HG02798 (cell line): ENCODE data around the gene CEP128.
A peak's percentile ranks its signal among the peaks of the same experiment; 100 is the strongest.
"Not testable (repeated sequence)": the region's sequence is repeated elsewhere in the genome, so short reads cannot be mapped to it uniquely, and the experiment has no call there.

Experiments
- ATAC-seq: cut with Tn5 transposase; IDR thresholded peaks from one replicate; pipeline ENCODE4 v1.9.1; 2021; ENCODE audit warnings: mild to moderate bottlenecking; ENCODE audit not compliant: unreplicated experiment, poor library complexity

The CEP128 gene

DNA sequence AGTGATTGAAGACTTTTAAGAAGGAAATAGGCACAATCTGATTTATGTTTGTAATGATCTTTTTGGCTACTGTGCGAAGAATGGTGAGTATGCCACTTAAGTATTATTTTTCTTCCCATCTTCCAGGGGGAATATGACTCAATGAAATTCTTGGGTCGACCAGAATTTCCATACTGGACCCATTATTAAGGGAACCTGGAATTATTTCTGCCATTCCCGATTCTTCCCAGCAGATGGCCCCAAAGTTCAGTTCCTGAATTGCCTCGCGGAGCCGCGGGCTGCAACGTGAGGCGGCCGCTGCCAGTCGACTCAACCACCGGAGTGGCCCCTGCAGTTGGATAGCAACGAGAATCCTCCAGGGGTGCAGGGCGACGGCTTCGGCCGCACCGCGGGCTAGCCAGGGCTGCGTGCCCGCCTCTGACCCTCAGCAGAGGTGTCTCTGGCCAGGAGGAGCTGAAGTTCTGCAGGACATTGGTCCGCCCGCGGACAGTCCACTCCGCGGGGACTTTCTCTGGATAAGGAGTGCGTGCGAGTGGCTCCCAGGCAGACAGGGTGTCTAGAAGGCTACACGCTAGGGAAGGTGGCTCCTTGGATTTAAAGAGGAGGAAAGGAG, 13.3 kb upstream of the CEP128 start:
- ATAC-seq = peak; percentile 19

DNA sequence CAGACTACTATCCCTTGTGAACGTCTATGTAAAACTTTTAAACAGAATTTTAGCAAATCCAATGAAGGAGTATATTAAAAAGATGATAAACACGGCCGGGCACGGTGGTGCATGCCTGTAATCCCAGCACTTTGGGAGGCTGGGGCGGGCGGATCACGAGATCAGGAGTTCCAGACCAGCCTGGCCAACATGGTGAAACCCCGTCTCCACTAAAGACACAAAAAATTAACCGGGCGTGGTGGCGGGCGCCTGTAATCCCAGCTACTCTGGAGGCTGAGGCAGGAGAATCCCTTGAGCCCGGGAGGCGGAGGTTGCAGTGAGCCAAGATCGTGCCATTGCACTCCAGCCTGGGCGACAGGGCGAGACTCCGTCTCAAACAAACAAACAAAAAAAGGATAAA, 11.7 kb upstream of the CEP128 start:
- ATAC-seq = not testable (repeated sequence)

- ATAC-seq = no peak
These were observed 10.0 kb upstream of the CEP128 start for GRCh38 chr14:80951491-80951890.

DNA sequence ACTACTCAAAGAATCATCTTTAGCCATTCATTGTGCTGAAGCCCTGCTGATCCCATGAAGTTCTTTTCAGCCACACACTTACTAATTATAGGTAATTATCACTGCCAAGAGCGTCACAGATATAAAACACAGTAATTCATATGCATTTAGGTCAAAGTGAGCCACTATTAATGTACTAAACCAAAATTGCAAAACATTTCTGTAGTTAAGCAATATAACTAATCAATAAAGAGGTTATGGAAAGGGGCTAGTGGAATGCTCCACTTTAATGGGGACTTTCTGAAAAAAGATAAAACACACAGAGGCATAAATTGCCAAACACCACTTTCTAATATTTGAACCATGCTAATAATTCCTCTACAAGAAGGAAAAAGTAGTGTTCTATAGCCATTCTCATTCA, 6.8 kb upstream of the CEP128 start:
- ATAC-seq = no peak

DNA sequence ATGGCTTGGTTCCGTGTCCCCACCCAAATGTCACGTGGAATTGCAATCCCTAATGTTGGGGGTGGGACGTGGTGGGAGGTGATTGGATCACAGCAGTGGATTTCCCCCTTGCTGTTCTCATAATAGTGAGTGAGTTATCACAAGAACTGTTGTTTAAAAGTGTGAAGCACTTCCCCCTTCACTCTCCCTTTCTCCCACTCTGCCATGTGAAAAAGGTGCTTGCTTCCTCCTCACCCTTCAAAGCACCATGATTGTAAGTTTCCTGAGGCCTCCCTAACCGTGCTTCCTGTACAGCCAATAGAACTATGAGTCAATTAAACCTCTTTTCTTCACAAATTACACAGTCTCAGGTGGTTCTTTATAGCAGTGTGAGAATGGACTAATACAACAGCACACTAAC, 5.3 kb upstream of the CEP128 start:
- no peak for ATAC-seq

DNA sequence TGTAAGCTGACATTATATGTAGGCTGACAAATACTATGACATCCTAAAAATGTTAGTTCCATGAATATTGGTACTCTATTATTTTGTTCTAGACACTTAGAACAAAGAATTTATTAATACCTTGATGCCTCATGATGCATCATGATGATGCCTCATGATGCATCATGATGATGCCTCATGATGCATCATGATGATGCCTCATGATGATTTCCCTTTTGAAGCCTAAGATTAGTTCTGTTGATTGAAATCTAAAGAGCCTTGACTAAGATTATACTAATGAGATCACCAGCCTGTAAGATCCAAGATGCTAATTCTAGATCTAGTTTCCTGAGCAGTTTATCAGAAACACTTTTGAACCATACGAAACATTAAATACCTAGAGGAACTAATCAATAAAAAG, 4.6 kb upstream of the CEP128 start:
- no peak for ATAC-seq

DNA sequence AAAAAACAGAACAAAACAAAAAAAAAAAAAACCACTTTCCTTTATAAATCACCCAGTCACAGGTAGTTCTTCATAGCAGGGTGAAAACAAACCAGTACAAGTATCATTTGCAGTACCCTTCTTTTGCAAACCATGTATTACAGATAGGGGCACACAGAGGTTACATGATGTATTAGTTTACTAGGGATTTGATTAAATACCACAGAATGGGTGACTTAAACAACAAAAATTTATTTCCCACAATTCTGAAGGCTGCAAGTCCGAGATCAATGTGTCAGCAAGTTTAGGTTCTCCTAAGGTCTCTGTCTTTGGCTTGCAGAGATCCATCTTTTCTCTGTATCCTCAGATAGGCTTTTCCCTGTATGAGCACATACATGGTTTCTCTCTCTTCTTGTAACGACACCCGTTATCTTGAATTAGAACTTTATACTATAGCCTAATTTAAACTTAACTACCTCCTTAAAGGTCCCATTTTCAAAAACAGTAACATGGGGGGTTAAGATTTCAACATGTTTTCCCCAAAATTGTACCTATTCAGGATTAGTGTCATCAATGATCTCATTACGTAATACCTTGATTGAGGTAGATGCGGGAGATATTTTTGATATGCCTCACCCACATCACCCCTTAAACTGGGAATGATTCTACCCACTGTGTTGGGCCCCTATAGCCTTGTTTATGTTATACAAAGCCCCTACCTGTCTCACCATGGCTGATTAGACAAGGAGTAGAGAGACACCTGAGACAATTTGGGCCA, 3.5 kb upstream of the CEP128 start:
- no peak for ATAC-seq

DNA sequence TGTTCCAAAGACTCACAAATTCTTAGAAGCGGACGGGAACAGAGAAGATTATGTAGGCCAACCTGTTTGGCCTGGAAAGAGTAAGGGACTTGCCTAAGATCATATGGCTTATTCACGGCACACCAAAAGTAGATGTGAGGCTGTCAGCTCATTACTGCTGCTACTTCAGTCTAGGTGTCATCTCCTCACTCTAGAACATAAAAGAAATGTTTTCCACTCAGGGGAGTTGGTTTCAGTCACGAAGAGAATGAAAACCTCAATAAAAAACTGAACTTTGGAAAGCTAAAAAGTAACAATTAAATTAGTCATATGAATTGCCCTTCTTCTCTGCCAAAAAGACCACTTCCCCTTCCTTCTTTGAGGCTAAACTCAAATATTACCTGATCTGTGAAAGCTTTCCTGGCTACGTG, 658 bp upstream of the CEP128 start:
- ATAC-seq = peak; percentile 18

GRCh38 chr14:80940146-80940545, 1.4 kb downstream of the CEP128 start:
- no peak for ATAC-seq

- no peak for ATAC-seq
These were observed 7.9 kb downstream of the CEP128 start for GRCh38 chr14:80933686-80934085.

- ATAC-seq = no peak
These were observed 8.3 kb downstream of the CEP128 start for GRCh38 chr14:80933282-80933681.

- peak; percentile 98 for ATAC-seq
These were observed 10.6 kb downstream of the CEP128 start for GRCh38 chr14:80930836-80931389.

GRCh38 chr14:80930095-80930494, 11.4 kb downstream of the CEP128 start:
- peak; percentile 23 for ATAC-seq

DNA sequence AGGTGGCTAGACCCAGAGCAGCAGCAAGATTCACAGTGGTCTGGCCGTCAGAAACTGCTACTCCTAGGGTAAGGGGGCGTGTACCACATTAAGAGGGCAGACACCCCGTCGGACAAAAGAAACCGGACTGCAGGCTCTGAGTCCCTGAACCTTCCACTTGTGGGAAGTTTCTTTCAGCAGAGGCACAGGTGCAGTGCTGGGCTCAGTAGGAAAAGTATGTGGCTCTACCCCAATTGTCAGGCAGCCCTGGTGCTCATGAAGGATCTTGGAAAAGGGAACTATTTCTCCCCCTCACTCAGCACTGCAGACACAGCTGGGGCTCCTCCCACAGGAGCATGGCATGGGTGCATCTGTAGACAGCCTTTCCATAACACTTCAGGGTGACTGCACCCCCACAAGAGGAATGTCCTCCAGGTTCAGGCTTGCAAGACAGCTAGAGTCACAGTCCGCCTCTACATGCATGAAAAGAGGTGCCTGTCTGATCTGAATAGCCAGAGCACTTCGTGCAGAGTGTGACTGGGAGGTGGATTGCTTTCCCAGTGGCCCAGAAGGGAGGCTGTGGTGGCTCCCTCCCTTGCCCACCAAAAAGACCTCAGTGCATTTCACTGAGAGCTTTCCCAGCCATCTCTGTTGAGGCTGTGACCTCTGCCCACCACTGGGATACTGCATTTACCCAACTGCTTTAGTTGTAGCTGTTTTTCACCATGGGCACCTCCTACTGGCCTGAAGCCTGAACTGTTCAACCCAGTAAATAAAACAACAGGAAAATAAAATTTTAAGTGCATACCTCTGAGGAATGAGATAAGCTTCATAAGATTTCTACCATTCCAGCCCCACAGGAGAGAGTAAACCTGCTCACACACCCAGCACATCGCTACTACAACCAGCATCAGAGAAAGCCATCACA, 14.2 kb downstream of the CEP128 start:
- ATAC-seq = no peak

- ATAC-seq = no peak
These were observed 15.0 kb downstream of the CEP128 start for GRCh38 chr14:80926397-80927082.

DNA sequence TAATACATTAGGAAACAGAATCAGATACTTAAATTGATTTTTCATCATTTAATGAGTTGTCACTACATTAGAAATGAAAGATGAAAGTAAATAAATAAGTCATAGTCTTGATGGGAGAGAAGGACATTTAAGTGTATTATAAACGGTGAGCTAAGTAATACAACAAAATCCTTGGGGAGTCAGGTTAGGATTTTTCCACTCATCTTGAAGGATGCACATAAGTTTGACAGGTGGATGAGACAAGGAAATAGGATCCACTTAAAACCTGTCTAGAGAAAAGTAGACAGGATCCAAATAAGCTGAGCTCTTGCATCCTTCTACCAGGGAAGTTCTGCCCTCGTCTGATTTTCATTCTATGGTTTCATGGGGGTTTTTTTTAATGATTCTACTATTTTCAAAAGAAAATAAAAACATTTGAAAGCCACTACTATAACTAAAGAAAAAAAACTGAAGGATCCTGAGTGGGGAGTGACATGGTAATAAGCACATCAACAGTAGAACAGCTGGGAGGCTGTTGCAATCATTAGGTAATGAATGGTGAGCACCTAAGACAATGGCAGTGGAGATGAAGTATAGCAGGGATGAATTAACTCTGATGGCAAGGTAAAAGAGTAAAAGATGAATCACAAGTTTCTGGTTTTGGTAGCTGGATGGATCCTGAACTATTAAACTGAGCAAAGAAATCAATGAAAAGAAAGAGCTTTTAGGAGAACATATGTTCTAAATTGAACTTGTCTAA, 17.0 kb downstream of the CEP128 start:
- no peak for ATAC-seq

GRCh38 chr14:80923368-80923767, 18.2 kb downstream of the CEP128 start:
- ATAC-seq = no peak

- no peak for ATAC-seq
These were observed 21.9 kb downstream of the CEP128 start for GRCh38 chr14:80919622-80920021.

- ATAC-seq = not testable (repeated sequence)
These were observed 29.5 kb downstream of the CEP128 start for GRCh38 chr14:80912013-80912412.

DNA sequence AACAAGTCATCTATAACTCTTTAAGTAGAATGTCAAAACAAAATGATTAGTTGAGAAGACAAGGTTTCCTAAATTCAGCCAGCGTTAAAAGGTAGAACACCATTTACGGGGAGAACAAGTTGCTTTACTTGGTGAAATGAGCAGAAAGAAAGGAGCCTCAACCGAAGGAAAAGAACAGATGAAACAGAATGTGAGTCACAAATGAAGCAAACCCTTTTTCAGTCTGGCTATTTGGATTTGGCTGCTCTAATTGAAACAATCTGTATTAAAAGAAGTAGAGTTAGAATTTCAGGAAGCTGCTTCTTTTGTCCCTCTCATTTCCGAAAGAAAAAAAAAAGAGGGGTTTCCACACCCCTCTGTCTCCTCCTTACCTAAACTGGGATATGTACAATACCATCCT, 34.6 kb downstream of the CEP128 start:
- ATAC-seq = no peak
